GM12891 (cell line): ENCODE results near the gene PCARE.

Experiments used
- POLR2A ChIP-seq: IDR thresholded peaks from 2 replicates; pipeline ENCODE4 v1.6.1; 2011; ENCODE audit warnings: low read depth, low read length, control low read depth
- POLR2AphosphoS5 ChIP-seq: IDR thresholded peaks from 2 replicates; pipeline ENCODE4 v1.6.1; 2011; ENCODE audit warnings: low read depth, low read length, control low read depth

- no peak for TF ChIP-seq POLR2A
- no peak for TF ChIP-seq POLR2AphosphoS5
These were observed 8.0 kb downstream of the PCARE start for GRCh38 chr2:29066271-29066860.
